MCF 10A (cell line): ENCODE measurements around the gene LHFPL3. TPM values are rescaled to one million over a fixed set of nuclear protein-coding genes. Genes with fewer than 3 reads are reported as not detected.
A peak's percentile ranks its signal among the peaks of the same experiment; 100 is the strongest.

Source experiments
- BruUV-seq: library from RNA; stranded (reverse); fragments of 400-500 nt; replicated peaks from 2 replicates; lab custom pipeline; 2021; lab: Mats Ljungman, UMichigan
- CTCF ChIA-PET: fragments of 300-600 bp; sonication (Branson Sonifier 250); formaldehyde crosslinking; extraction: SDS; loops from one replicate; lab custom pipeline; 2021; ENCODE audit warnings: antibody characterized with exemption, inconsistent platforms; lab: Yijun Ruan, JAX
- POLR2A ChIA-PET: fragments of 300-600, 350-650 bp; sonication (Branson Sonifier 250); formaldehyde crosslinking; extraction: SDS; loops from one replicate; lab custom pipeline; 2020; ENCODE audit warnings: antibody characterized with exemption, inconsistent platforms; lab: Yijun Ruan, JAX
- DNase-seq: peaks from one replicate; pipeline ENCODE4 v3.0.0-alpha.2; 2018; ENCODE audit not compliant: unreplicated experiment
- H3K27ac Mint-ChIP-seq: one replicate; pipeline ENCODE4 v1.8.0; 2022; ENCODE audit warnings: mild to moderate bottlenecking, low read depth, mixed read lengths; ENCODE audit not compliant: unreplicated experiment
- H3K27me3 Mint-ChIP-seq: one replicate; pipeline ENCODE4 v1.8.0; 2022; ENCODE audit warnings: mixed read lengths; ENCODE audit not compliant: insufficient read depth, unreplicated experiment
- H3K36me3 Mint-ChIP-seq: one replicate; pipeline ENCODE4 v1.8.0; 2022; ENCODE audit warnings: mild to moderate bottlenecking, moderate library complexity, mixed read lengths; ENCODE audit not compliant: insufficient read depth, unreplicated experiment
- H3K4me1 Mint-ChIP-seq: one replicate; pipeline ENCODE4 v1.8.0; 2022; ENCODE audit warnings: mixed read lengths; ENCODE audit not compliant: insufficient read depth, unreplicated experiment
- H3K4me3 Mint-ChIP-seq: one replicate; pipeline ENCODE4 v1.8.0; 2022; ENCODE audit warnings: mild to moderate bottlenecking, moderate library complexity, mixed read lengths; ENCODE audit not compliant: unreplicated experiment
- H3K9me3 Mint-ChIP-seq: one replicate; pipeline ENCODE4 v1.8.0; 2022; ENCODE audit warnings: mixed read lengths; ENCODE audit not compliant: unreplicated experiment
- intact Hi-C: fragments of 100-400 bp; cut with micrococcal nuclease; formaldehyde crosslinking; loops from 2 replicates; pipeline ENCODE4 v1.14.1; 2022
- total RNA-seq: library from RNA; stranded (reverse); gene quantifications from 2 replicates; pipeline ENCODE4 v1.2.3, GENCODE V29; 2022
- TF ChIP-seq, protein P1 (sequence below): fragments of 200-600 bp; IDR thresholded peaks from one replicate; pipeline ENCODE4 v1.8.0; 2022; ENCODE audit warnings: antibody characterized with exemption, mild to moderate bottlenecking; ENCODE audit not compliant: unreplicated experiment

LHFPL3 gene
- total RNA-seq, 1 experiment from 2014 or later = not detected

- Mint-ChIP-seq H3K4me1 (peaks cover 4% of the 10 kb centered on the region), H3K27ac (no peak overlapping the region), H3K9me3 (no peaks in the 10 kb centered on the region), H3K36me3 (no peaks in the 10 kb centered on the region), H3K27me3 (peaks cover 10% of the 10 kb centered on the region), H3K4me3 (no peak overlapping the region)
- BruUV-seq = no TSS peak
- CTCF ChIA-PET = no interaction called here
- POLR2A ChIA-PET = no interaction called here
- TF ChIP-seq, protein P1, sequence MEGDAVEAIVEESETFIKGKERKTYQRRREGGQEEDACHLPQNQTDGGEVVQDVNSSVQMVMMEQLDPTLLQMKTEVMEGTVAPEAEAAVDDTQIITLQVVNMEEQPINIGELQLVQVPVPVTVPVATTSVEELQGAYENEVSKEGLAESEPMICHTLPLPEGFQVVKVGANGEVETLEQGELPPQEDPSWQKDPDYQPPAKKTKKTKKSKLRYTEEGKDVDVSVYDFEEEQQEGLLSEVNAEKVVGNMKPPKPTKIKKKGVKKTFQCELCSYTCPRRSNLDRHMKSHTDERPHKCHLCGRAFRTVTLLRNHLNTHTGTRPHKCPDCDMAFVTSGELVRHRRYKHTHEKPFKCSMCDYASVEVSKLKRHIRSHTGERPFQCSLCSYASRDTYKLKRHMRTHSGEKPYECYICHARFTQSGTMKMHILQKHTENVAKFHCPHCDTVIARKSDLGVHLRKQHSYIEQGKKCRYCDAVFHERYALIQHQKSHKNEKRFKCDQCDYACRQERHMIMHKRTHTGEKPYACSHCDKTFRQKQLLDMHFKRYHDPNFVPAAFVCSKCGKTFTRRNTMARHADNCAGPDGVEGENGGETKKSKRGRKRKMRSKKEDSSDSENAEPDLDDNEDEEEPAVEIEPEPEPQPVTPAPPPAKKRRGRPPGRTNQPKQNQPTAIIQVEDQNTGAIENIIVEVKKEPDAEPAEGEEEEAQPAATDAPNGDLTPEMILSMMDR = no peak
- intact Hi-C loops = no loop called here
- no peak for DNase-seq
These were observed 199.7 kb downstream of the LHFPL3 start for GRCh38 chr7:104528142-104528541.

DNA sequence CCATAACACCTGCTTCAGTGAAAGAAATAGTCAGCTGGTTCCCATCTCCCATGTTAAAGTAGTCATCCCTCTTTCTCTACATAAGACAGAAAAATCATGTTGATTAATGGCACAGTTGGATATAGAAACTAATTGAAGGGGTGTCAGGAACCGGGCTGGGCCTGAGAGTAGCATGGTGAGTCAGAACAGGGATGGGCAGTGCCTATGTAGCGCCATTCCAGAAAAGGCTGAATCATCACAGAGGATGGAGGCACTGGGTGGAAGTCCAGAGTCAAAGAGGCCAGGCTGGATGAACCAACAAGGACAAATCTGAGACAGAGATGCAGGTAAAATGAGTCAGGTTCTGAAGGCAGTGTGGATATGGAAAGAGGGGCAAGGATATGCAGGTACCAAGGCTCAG is 201.2 kb downstream of the LHFPL3 start:
- H3K4me3 Mint-ChIP-seq = no peak overlapping the region
- no peaks in the 10 kb centered on the region for H3K36me3 Mint-ChIP-seq
- H3K9me3 Mint-ChIP-seq = no peaks in the 10 kb centered on the region
- ChIA-PET POLR2A (interaction anchor here (0.9 kb wide), 1 partner anchor 23 kb away, joined by 3 read pairs; no protein-coding TSS in a partner anchor), CTCF (no interaction called here)
- intact Hi-C loops = no loop called here
- TF ChIP-seq, protein P1 = no peak
- peak; percentile 38 for DNase-seq
- H3K27ac Mint-ChIP-seq = no peak overlapping the region
- H3K27me3 Mint-ChIP-seq = peaks cover 10% of the 10 kb centered on the region
- BruUV-seq = no TSS peak
- H3K4me1 Mint-ChIP-seq = peaks cover 4% of the 10 kb centered on the region

- intact Hi-C loops = no loop called here
- Mint-ChIP-seq H3K27me3 (peaks cover 13% of the 10 kb centered on the region), H3K36me3 (no peaks in the 10 kb centered on the region), H3K4me1 (peaks cover 4% of the 10 kb centered on the region), H3K4me3 (no peak overlapping the region), H3K9me3 (no peaks in the 10 kb centered on the region), H3K27ac (no peak overlapping the region)
- POLR2A ChIA-PET = no interaction called here
- CTCF ChIA-PET = no interaction called here
- TF ChIP-seq, protein P1 = no peak
- no TSS peak for BruUV-seq
- no peak for DNase-seq
These were observed 201.8 kb downstream of the LHFPL3 start for GRCh38 chr7:104530251-104530650.

GRCh38 chr7:104534149-104534548 is 205.7 kb downstream of the LHFPL3 start:
- H3K27me3 Mint-ChIP-seq = peaks cover 26% of the 10 kb centered on the region
- ChIA-PET POLR2A (no interaction called here), CTCF (interaction anchor here (0.5 kb wide), 1 partner anchor 265 kb away, joined by 3 read pairs; no protein-coding TSS in a partner anchor)
- peaks cover 4% of the 10 kb centered on the region for H3K4me1 Mint-ChIP-seq
- intact Hi-C loops = no loop called here
- no peaks in the 10 kb centered on the region for H3K36me3 Mint-ChIP-seq
- no peak for DNase-seq
- TF ChIP-seq, protein P1 = no peak
- no peak overlapping the region for H3K27ac Mint-ChIP-seq
- BruUV-seq = no TSS peak
- H3K9me3 Mint-ChIP-seq = no peaks in the 10 kb centered on the region
- no peak overlapping the region for H3K4me3 Mint-ChIP-seq
